Limb (tissue), 2 donors: Measurements from ENCODE around the gene CYB5R2.
"Not testable (repeated sequence)": the region's sequence is repeated elsewhere in the genome, so short reads cannot be mapped to it uniquely, and the experiment has no call there.

Source experiments
- DNase-seq, 2 donors: peaks; one replicate each; pipeline ENCODE4 v3.0.0-alpha.2; 2016; ENCODE audit errors: extremely low spot score in 2 of 2

The CYB5R2 gene

GRCh38 chr11:7668911-7669310, 4.4 kb downstream of the CYB5R2 start:
- no peak for DNase-seq

- DNase-seq: no peak
Measured at GRCh38 chr11:7668464-7668863, 4.8 kb downstream of the CYB5R2 start.

- DNase-seq: no peak
Measured at GRCh38 chr11:7667460-7667859, 5.8 kb downstream of the CYB5R2 start.

GRCh38 chr11:7666292-7666866, 6.9 kb downstream of the CYB5R2 start:
- DNase-seq: no peak

- peak; percentile 35 to 82 for DNase-seq
Measured at GRCh38 chr11:7665473-7666291, 7.6 kb downstream of the CYB5R2 start.

- no peak for DNase-seq
Measured at GRCh38 chr11:7664867-7665266, 8.4 kb downstream of the CYB5R2 start.

GRCh38 chr11:7663531-7663930, 9.8 kb downstream of the CYB5R2 start:
- DNase-seq: not testable (repeated sequence)

- DNase-seq: peak; percentile 38 to 52
Measured at GRCh38 chr11:7657306-7658025, 15.8 kb downstream of the CYB5R2 start.

- no peak for DNase-seq
Measured at GRCh38 chr11:7656704-7657103, 16.6 kb downstream of the CYB5R2 start.

- DNase-seq: no peak
Measured at GRCh38 chr11:7655253-7656217, 17.8 kb downstream of the CYB5R2 start.

- no peak for DNase-seq
Measured at GRCh38 chr11:7654195-7654705, 19.1 kb downstream of the CYB5R2 start.

- DNase-seq: no peak
Measured at GRCh38 chr11:7651700-7652099, 21.6 kb downstream of the CYB5R2 start.

GRCh38 chr11:7651140-7651551, 22.2 kb downstream of the CYB5R2 start:
- DNase-seq: no peak

- DNase-seq: no peak
Measured at GRCh38 chr11:7648264-7648663, 25.0 kb downstream of the CYB5R2 start.

GRCh38 chr11:7646866-7647265, 26.4 kb downstream of the CYB5R2 start:
- DNase-seq: no peak

- DNase-seq: no peak
Measured at GRCh38 chr11:7645206-7645605, 28.1 kb downstream of the CYB5R2 start.

- DNase-seq: peak in 1 of 2 donors; percentile 0
Measured at GRCh38 chr11:7643314-7643713, 30.0 kb downstream of the CYB5R2 start.

GRCh38 chr11:7642747-7643146, 30.6 kb downstream of the CYB5R2 start:
- DNase-seq: peak in 1 of 2 donors; percentile 0

GRCh38 chr11:7640816-7641215, 32.5 kb downstream of the CYB5R2 start:
- peak in 1 of 2 donors; percentile 1 for DNase-seq

GRCh38 chr11:7639643-7640025, 33.7 kb downstream of the CYB5R2 start:
- DNase-seq: peak in 1 of 2 donors; percentile 4
